ENCODE measurements around the gene DNPH1. TPM values are rescaled to one million over a fixed set of nuclear protein-coding genes. Genes with fewer than 3 reads are reported as not detected.

DNPH1 gene
- total RNA-seq, 6 experiments from 2014 or later, result 38.3 to 56.3 (median 49.1) TPM

DNA sequence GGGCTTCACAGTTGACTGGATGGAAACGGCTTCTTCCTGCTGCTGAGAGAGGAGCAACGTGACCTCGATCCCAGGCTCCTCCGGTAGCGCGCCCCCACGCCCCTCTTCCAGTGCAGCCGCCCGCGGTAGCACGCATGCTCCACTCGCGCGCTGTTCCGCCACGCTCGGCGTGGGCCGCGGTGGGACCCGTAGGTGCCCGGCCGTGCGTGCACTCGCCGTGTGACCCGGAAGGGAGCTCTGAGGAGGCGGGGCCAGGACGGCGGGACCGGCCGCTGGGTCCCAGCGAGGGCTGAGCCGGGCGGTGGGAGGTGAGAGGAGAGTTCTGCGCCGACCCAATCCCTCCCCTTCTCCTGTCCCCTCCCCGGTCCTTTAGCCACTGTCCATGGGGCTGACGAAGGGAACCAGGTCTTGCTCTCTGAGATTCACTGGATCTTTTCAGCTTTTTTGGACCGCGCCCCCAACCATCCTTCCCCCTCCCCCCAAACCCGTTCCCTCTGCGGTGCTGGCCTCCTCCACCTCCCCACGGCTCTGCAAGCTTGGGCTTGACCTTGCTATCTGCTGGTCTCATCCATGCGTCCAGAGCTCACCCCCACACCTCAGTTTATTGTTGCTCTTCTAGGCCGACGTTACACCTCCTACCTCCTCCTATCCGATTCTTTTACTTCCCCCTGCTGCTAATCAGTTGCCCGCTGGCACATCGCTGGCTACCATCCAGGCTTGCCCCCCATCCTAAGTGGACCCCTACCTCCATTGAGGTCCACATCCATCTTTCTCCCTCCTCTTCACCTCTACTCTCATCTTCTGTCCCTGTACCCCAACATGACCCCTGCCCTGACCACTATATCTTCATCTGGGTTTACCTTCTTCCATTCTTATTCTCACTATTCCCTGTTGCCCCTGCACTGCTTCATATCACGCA, 47.1 kb downstream of the DNPH1 start, which contains the start of gene CUL9:
TSS of gene CUL9 (plus strand) at position 255 of the 919 bp plus-strand sequence. CDS start 2,115 bp downstream, outside the sequence.
- TF ChIP-seq CTCF (IDR thresholded peaks at IDR 0.05), result no peak

DNA sequence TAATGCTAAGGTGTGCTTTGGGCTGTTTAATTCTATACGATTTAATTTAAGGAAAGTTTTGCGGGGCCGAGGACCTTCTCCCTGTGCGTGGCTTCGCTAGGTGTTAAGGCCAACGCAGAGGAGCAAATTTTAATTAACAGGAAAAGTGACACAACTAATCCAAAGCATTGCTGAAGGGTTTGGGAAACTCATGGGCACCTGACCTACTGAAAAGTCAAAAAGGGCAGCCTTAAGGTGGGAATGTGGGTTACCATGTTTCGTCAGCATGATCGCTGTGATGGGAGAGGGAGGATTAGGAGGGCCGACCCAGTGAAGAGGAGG, 47.7 kb downstream of the DNPH1 start:
- peaks cover 33% of the 10 kb centered on the region for H3K4me1 Mint-ChIP-seq (ENCODE audit: low read depth)
- H3K9me3 Mint-ChIP-seq, result no peaks in the 10 kb centered on the region
- TF ChIP-seq CTCF (IDR thresholded peaks at IDR 0.05), result no peak
- peak overlapping the region; percentile 91 for H3K4me3 Mint-ChIP-seq
- no peak for DNase-seq
- peak overlapping the region; percentile 81 for H3K27ac Mint-ChIP-seq
- H3K36me3 Mint-ChIP-seq (ENCODE audit: low read depth), result peaks cover 19% of the 10 kb centered on the region; the same call in 1 of the 2 replicates
- H3K27me3 Mint-ChIP-seq (ENCODE audit: insufficient read depth), result peaks cover 2% of the 10 kb centered on the region

More for the DNA sequence above, 47.1 kb downstream of the DNPH1 start, which contains the start of gene CUL9:
- peaks cover 23% of the 10 kb centered on the region for H3K36me3 Mint-ChIP-seq (ENCODE audit: low read depth)
- peaks cover 33% of the 10 kb centered on the region for H3K4me1 Mint-ChIP-seq (ENCODE audit: low read depth)
- H3K27me3 Mint-ChIP-seq (ENCODE audit: insufficient read depth), result peaks cover 2% of the 10 kb centered on the region
- peak; percentile 45 for DNase-seq
- H3K27ac Mint-ChIP-seq, result peak within 1 kb of the TSS; percentile 81
- H3K9me3 Mint-ChIP-seq, result no peaks in the 10 kb centered on the region
- H3K4me3 Mint-ChIP-seq, result peak within 1 kb of the TSS; percentile 91

- H3K4me3 Mint-ChIP-seq, result peak overlapping the region; percentile 91
- TF ChIP-seq CTCF (IDR thresholded peaks at IDR 0.05), result no peak
- H3K36me3 Mint-ChIP-seq (ENCODE audit: low read depth), result peaks cover 13% of the 10 kb centered on the region; the same call in 1 of the 2 replicates
Observed at GRCh38 chr6:43180985-43181384, 48.3 kb downstream of the DNPH1 start.

GRCh38 chr6:43180058-43180457, 49.2 kb downstream of the DNPH1 start:
- H3K4me1 Mint-ChIP-seq (ENCODE audit: low read depth), result peaks cover 44% of the 10 kb centered on the region
- no peaks in the 10 kb centered on the region for H3K9me3 Mint-ChIP-seq
- H3K27me3 Mint-ChIP-seq (ENCODE audit: insufficient read depth), result peaks cover 2% of the 10 kb centered on the region
- H3K4me3 Mint-ChIP-seq, result no peak overlapping the region
- no peak overlapping the region for H3K27ac Mint-ChIP-seq
- TF ChIP-seq CTCF (IDR thresholded peaks at IDR 0.05), result no peak
- no peak for DNase-seq
- H3K36me3 Mint-ChIP-seq (ENCODE audit: low read depth), result peaks cover 16% of the 10 kb centered on the region

More at GRCh38 chr6:43180985-43181384, 48.3 kb downstream of the DNPH1 start:
- DNase-seq, result no peak
- peaks cover 35% of the 10 kb centered on the region for H3K4me1 Mint-ChIP-seq (ENCODE audit: low read depth)
- H3K27me3 Mint-ChIP-seq (ENCODE audit: insufficient read depth), result peaks cover 2% of the 10 kb centered on the region
- no peaks in the 10 kb centered on the region for H3K9me3 Mint-ChIP-seq
- peak overlapping the region; percentile 81 for H3K27ac Mint-ChIP-seq

GRCh38 chr6:43178951-43179830, 50.1 kb downstream of the DNPH1 start:
- Mint-ChIP-seq H3K4me1 (ENCODE audit: low read depth) (peaks cover 46% of the 10 kb centered on the region), H3K27me3 (ENCODE audit: insufficient read depth) (peaks cover 1% of the 10 kb centered on the region), H3K36me3 (ENCODE audit: low read depth) (peaks cover 20% of the 10 kb centered on the region), H3K4me3 (no peak overlapping the region), H3K9me3 (no peaks in the 10 kb centered on the region), H3K27ac (no peak overlapping the region)
- no peak for TF ChIP-seq CTCF (IDR thresholded peaks at IDR 0.05)
- no peak for DNase-seq
